ENCODE measurements around the gene ESF1.

The ESF1 gene

DNA sequence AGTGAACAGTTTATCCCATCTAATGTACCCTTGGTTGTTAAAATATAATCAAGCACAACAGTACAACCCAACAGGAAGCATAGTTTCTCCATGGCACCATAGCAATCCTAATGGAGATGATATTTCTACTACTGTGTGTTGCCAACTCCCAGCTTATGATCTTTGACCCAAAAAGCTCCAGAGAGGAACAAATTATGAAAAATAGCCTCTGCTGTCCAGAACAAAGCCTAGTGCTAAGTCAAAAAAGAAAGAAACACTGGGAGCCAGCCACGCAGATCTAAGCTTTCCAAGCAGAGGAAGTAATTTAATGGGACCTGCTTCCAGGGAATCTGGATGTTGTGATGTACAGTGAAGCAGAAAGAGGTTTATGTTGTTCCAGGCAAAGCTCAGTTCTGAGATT, 93.8 kb downstream of the ESF1 start:
- TF ChIP-seq GATA2 (IDR thresholded peaks at IDR 0.05; ENCODE audit: low read depth, low read length) = no peak
- TF ChIP-seq GATA3 (IDR thresholded peaks at IDR 0.05; ENCODE audit: low read depth, low read length) = no peak

GRCh38 chr20:13687815-13688214, 96.9 kb downstream of the ESF1 start:
- TF ChIP-seq GATA2 (IDR thresholded peaks at IDR 0.05; ENCODE audit: low read depth, low read length) = no peak

DNA sequence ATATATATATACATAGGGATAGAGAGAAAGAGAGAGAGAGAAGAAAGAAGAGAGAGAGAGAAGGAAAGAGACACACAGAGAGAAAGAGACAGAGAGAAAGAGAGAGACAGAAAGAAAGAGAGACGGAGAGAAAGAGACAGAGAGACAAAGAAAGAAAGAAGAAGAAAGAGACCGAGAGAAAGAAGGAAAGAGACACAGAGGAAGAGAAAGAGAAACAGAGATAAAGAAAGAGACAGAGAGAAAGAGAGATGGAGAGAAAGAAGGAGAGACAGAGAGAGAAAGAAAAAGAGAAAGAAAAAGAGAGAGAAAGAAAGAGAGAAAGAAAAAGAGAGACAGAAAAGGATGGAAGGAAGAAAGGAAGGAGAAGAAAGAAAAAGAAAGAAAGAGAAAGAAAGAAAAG, 99.1 kb downstream of the ESF1 start:
- TF ChIP-seq GATA3 (IDR thresholded peaks at IDR 0.05; ENCODE audit: low read depth, low read length) (no peak), GATA2 (IDR thresholded peaks at IDR 0.05; ENCODE audit: low read depth, low read length) (no peak)

DNA sequence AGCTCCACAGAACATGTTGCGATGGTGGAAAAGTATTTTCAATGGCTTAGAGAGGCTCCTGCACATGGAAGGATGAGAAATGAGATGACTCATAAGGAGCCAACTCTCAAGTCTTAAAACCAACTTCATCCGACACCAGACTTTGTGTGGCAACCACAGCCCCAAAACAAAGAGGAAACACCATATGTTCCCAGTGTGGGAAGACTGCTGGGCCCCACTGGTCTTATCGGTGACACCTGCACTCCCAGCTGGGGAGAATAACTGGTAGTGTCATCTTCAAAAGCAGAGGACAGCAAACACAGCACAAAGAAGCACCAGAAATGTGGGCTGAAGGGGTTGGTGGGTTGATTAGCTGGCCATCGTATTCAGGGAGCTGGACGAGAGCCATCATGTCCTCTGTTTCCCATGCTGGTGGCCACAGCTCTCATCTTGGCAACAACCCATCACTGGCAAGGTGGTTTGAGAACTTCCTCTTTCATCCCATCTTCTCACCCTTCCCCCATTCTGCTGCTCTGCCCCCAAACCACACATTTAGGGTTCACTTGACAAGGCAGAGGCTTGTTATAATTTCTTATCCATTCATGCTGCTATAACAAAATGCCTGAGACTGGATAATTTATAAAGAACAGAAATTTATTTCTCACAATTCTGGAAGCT, 100.0 kb downstream of the ESF1 start:
- TF ChIP-seq GATA3 (IDR thresholded peaks at IDR 0.05; ENCODE audit: low read depth, low read length) (no peak), GATA2 (IDR thresholded peaks at IDR 0.05; ENCODE audit: low read depth, low read length) (no peak)

DNA sequence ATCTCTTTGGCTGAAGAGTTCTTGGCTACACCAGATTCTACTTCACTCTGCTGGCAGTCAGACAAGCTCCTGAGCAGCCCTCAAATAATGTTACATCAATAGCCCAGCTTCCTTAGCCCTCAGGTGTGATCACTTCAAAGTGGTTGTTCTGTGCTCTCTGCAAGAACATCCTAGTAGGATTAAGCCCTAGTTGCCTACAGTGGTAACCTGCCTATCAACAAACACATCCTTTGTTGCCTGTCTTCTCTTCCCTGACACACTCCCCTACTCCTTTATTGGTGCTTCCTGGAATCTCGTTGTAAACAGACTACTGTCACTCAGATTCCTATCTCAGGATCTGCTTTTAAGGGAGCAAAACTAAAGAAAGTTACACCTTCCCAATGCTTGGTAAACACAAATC, 100.9 kb downstream of the ESF1 start:
- TF ChIP-seq GATA3 (IDR thresholded peaks at IDR 0.05; ENCODE audit: low read depth, low read length) (no peak), GATA2 (IDR thresholded peaks at IDR 0.05; ENCODE audit: low read depth, low read length) (no peak)

DNA sequence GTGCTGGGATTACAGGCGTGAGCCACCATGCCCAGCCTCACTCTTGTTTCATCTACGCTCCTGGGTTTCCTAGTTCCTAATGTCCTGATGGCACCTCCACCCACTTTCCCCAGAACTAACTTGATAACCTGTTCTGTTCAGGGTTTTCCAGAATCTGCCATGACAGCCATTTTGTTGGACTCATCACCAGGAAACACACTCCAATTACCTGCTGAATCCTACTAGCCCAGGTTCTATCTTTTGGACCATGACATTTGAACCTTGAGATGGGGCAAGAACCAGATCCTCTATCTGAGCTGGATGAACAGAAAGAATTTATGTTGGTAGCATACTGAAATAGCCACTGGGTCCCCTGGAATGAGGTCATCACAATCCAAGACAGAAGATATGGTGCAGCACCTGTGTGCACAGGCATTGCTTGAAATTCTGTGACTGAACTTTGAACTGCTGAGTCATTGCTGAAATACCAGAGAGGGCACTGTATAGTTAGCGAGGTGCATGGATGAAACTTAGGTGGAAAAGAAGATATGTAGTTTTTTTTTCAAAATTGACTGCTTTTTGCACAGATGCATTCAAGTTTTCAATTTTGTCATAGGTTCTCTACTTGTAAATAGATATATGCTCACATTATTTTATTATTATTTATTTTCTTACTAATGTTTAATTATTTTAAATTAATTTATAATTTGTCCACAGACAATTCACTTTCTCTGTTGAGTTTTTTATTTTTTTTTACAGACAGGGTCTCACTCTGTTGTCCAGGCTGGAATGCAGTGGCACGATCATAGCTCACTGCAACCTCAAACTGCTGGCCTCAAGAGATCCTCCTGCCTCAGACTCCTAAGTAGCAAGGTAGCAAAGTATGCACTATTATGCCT, 103.2 kb downstream of the ESF1 start:
- TF ChIP-seq GATA3 (IDR thresholded peaks at IDR 0.05; ENCODE audit: low read depth, low read length) = no peak
- no peak for TF ChIP-seq GATA2 (IDR thresholded peaks at IDR 0.05; ENCODE audit: low read depth, low read length)

- TF ChIP-seq GATA3 (IDR thresholded peaks at IDR 0.05; ENCODE audit: low read depth, low read length) (no peak), GATA2 (IDR thresholded peaks at IDR 0.05; ENCODE audit: low read depth, low read length) (no peak)
Measured at GRCh38 chr20:13678944-13679343, 105.8 kb downstream of the ESF1 start.

DNA sequence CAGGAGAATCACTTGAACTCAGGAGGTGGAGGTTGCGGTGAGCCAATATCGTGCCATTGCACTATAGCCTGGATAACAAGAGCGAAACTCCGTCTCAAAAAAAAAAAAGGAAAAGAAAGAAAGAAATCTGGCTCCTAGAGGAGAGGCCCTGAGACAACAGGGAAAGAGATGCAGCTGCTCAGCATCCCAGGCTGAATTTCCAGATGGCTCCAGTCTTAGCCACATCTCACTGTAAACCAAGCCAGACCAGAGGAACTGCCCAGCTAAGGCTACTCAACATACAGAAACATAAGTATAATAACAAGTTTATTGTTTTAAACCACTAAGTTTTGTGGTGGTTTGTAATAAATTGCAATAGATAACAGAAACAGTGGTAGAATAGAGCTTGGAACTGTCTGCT, 107.5 kb downstream of the ESF1 start:
- TF ChIP-seq GATA2 (IDR thresholded peaks at IDR 0.05; ENCODE audit: low read depth, low read length) (no peak), GATA3 (IDR thresholded peaks at IDR 0.05; ENCODE audit: low read depth, low read length) (no peak)

DNA sequence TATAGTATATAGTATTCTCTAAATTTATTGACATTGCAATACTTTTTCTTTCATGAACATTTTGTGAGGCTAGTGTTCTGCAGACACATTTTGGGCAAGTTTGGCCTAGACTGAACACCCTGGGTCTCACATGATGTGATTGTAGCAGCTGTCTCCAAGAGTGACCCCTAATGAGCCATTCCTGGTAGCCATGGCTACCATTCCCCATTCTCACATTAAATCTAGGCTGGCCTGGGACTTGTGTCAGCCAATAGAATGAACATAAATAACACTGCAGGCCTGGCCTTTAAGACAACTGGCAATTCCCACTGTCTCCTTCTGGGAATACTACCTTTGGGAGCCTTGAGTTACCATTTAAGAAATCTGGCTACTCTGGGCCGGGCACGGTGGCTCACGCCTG, 108.0 kb downstream of the ESF1 start:
- TF ChIP-seq GATA2 (IDR thresholded peaks at IDR 0.05; ENCODE audit: low read depth, low read length) (no peak), GATA3 (IDR thresholded peaks at IDR 0.05; ENCODE audit: low read depth, low read length) (no peak)

DNA sequence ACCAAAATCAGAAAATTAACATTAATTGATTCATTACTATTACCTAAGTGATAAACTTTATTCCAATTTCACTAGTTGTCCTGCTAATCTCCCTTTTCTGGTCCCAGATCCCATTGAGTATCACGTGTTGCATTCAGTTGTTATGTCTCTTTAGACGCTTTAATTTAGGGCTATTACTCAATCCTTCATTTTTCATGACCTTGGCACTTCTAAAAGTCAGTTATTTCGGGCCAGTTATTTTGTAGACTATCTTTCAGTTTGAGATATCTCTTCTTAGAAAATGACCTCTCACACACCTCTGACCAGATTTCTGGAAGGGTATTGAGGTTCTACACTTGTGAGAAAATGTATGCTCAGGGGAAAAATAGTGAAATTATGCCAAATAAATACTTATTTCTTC, 112.0 kb downstream of the ESF1 start:
- TF ChIP-seq GATA3 (IDR thresholded peaks at IDR 0.05; ENCODE audit: low read depth, low read length) (no peak), GATA2 (IDR thresholded peaks at IDR 0.05; ENCODE audit: low read depth, low read length) (no peak)

GRCh38 chr20:13671916-13672378, 112.8 kb downstream of the ESF1 start:
- no peak for TF ChIP-seq GATA2 (IDR thresholded peaks at IDR 0.05; ENCODE audit: low read depth, low read length)
- TF ChIP-seq GATA3 (IDR thresholded peaks at IDR 0.05; ENCODE audit: low read depth, low read length) = no peak

DNA sequence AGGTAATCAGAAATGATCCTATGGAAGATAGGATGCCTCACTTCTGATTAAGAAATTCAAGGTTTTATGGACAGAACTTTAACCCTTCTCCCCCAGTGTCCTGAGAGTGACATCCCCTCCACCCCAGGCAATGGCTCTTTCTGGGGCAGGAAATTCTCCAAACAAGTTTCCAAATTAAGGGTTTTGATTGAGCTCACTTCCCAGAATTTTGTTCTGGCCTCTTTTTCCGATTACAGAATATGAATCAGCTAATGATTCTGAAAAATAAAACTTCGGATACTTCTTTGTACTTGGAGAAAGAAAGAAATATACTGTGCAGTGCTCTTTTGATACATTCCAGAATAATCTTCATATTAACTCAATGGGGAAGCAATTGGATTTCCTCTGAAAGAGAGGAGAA, 113.2 kb downstream of the ESF1 start:
- TF ChIP-seq GATA2 (IDR thresholded peaks at IDR 0.05; ENCODE audit: low read depth, low read length) (no peak), GATA3 (IDR thresholded peaks at IDR 0.05; ENCODE audit: low read depth, low read length) (no peak)

DNA sequence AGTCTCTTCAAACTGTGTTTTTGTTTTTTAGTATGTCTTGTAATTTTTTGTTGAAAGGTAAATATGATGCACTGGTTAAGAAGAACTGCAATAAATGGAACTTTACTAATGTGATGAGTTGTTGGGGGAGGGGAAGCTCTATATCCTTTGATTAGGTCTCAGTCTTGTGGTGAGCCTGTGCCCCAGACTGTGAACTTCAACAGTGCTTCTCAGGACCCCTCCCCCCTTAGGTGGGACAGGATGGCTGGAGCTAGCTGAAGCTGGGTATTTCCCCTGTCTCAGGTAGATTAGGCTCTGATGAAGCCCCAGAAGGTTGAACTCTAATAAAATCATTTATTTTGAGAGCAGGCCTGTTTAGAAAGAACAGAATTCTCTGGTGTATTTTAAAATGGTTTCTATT, 114.6 kb downstream of the ESF1 start:
- TF ChIP-seq GATA3 (IDR thresholded peaks at IDR 0.05; ENCODE audit: low read depth, low read length) = no peak
- no peak for TF ChIP-seq GATA2 (IDR thresholded peaks at IDR 0.05; ENCODE audit: low read depth, low read length)

DNA sequence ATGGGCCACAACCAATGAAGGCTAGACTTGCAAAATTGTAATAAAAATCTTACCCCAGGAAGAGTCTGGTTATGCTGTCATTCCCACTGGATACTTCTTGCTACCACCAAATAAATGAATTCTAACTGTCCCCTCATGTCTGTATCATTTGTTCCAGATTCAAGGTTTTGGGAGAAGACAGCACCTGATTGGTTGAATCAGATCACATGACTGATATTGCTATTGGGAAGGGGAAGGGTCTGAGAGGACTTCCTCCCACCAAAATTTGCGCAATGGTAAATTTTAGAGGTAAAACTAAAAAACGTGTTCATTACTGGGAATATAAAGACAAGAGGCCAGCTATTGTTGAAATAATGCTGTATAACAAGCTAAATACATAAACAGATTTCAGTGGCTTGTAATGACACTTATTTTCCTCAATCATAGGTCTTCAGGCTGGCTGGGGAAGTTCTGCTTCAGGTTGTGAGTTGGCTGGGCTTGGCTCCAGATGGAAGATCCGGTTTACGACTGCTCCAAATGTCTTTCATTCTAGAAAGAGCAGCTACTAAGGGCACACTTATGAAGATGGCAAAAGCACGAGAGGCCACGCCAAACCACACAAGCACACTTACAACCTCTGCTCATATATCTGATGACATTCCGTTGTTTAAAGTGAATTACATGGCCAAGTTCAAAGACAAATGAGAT, 118.9 kb downstream of the ESF1 start:
- TF ChIP-seq GATA2 (IDR thresholded peaks at IDR 0.05; ENCODE audit: low read depth, low read length) (no peak), GATA3 (IDR thresholded peaks at IDR 0.05; ENCODE audit: low read depth, low read length) (no peak)
